Suppressor macrophage treated with lipopolysaccharide for 1 hour (primary cell): ENCODE data around the gene FAM170B.
A peak's percentile ranks its signal among the peaks of the same experiment; 100 is the strongest.

Experiments used
- DNase-seq, 3 donors: peaks; one replicate each; pipeline ENCODE4 v3.0.0-alpha.2; 2020 to 2022

FAM170B gene

GRCh38 chr10:49151025-49151445 is 17.2 kb upstream of the FAM170B start:
- DNase-seq: no peak

- DNase-seq: no peak
Measured at GRCh38 chr10:49150426-49150825, 16.6 kb upstream of the FAM170B start.

GRCh38 chr10:49149881-49150280 is 16.1 kb upstream of the FAM170B start:
- no peak for DNase-seq

GRCh38 chr10:49144058-49144720 is 10.4 kb upstream of the FAM170B start:
- no peak for DNase-seq

- no peak for DNase-seq
Measured at GRCh38 chr10:49143249-49143648, 9.4 kb upstream of the FAM170B start.

GRCh38 chr10:49141541-49142332 is 7.9 kb upstream of the FAM170B start:
- no peak for DNase-seq

- no peak for DNase-seq
Measured at GRCh38 chr10:49140304-49141177, 6.7 kb upstream of the FAM170B start.

- peak; percentile 65 to 77 (median 77) for DNase-seq
Measured at GRCh38 chr10:49139846-49140195, 6.0 kb upstream of the FAM170B start.

GRCh38 chr10:49139028-49139845 is 5.4 kb upstream of the FAM170B start:
- DNase-seq: peak; percentile 79 to 91 (median 90)

GRCh38 chr10:49138361-49138891 is 4.6 kb upstream of the FAM170B start:
- DNase-seq: no peak

- no peak for DNase-seq
Measured at GRCh38 chr10:49136525-49136924, 2.7 kb upstream of the FAM170B start.

- peak in 2 of 3 donors; percentile 28 for DNase-seq
Measured at GRCh38 chr10:49135575-49136313, 1.9 kb upstream of the FAM170B start.

GRCh38 chr10:49134327-49134726 is 506 bp upstream of the FAM170B start:
- no peak for DNase-seq

- no peak for DNase-seq
Measured at GRCh38 chr10:49132362-49132737, 1.5 kb downstream of the FAM170B start.

GRCh38 chr10:49131507-49132361 is 2.1 kb downstream of the FAM170B start:
- no peak for DNase-seq

GRCh38 chr10:49129376-49129775 is 4.4 kb downstream of the FAM170B start:
- peak; percentile 46 to 60 (median 53) for DNase-seq

GRCh38 chr10:49128854-49129253 is 5.0 kb downstream of the FAM170B start:
- no peak for DNase-seq

GRCh38 chr10:49123981-49124950 is 9.6 kb downstream of the FAM170B start:
- DNase-seq: no peak

GRCh38 chr10:49120911-49121310 is 12.9 kb downstream of the FAM170B start:
- no peak for DNase-seq
